Activated naive CD8-positive, alpha-beta T cell treated with anti-CD3 and anti-CD28 coated beads, Interleukin-2, amount 50 U/mL, for 24 hours (primary cell): ENCODE data around the gene FAM171A1.
A peak's percentile ranks its signal among the peaks of the same experiment; 100 is the strongest.
"Not testable (repeated sequence)": the region's sequence is repeated elsewhere in the genome, so short reads cannot be mapped to it uniquely, and the experiment has no call there.

Source experiments
- ATAC-seq: fragments of 150-1000 bp; cut with Tn5 transposase; one replicate; pipeline ENCODE4 v1.10.0; 2021
- DNase-seq: peaks from one replicate; pipeline ENCODE4 v3.0.0; 2021
- H3K27ac Mint-ChIP-seq: one replicate; pipeline ENCODE4 v1.8.0; 2021; ENCODE audit warnings: mild to moderate bottlenecking, mixed read lengths
- H3K27me3 Mint-ChIP-seq: one replicate; pipeline ENCODE4 v1.8.0; 2021; ENCODE audit warnings: mixed read lengths
- H3K36me3 Mint-ChIP-seq: one replicate; pipeline ENCODE4 v1.8.0; 2021; ENCODE audit warnings: low read depth, mixed read lengths
- H3K4me1 Mint-ChIP-seq: one replicate; pipeline ENCODE4 v1.8.0; 2021; ENCODE audit warnings: mixed read lengths
- H3K4me3 Mint-ChIP-seq: one replicate; pipeline ENCODE4 v1.8.0; 2021; ENCODE audit warnings: mild to moderate bottlenecking, moderate library complexity, mixed read lengths
- H3K9me3 Mint-ChIP-seq: one replicate; pipeline ENCODE4 v1.8.0; 2021; ENCODE audit warnings: mixed read lengths

The FAM171A1 gene

DNA sequence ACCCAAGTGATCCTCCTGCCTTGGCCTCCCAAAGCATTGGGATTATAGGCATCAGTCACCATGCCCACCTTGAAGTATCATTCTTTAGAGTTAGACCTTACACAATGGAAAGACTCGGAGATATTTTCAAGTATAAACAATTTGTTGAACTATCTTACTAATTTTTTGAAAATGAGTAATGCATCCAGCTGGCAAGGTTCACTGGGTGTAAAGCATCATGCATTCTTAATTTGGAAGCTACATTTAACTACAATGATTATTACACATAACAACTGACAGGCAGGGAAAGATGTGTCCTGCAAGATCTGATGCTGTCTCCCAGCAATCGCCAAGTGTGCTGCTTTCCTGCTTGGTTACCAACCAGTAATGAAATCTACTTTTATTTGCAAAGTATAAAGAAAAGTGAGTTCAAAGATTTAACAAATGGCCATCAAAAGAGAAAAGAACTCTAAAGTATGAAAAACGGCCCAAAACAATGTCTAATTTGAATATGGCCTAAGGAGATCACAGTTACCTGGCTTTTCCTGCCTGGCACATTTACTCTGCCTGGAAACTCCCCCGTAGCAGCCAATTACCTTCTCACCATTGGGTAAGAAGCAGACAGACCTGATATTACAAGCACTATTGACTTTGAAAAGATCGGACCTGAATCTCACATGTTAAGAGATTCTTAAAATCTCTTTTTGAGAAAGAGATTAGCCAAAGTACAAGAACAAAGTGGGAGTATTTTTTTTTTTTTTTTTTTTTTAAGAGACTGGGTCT is 143.3 kb downstream of the FAM171A1 start:
- Mint-ChIP-seq H3K27me3 (no peaks in the 10 kb centered on the region), H3K36me3 (peaks cover 4% of the 10 kb centered on the region), H3K27ac (no peak overlapping the region), H3K9me3 (peaks cover 5% of the 10 kb centered on the region), H3K4me3 (no peak overlapping the region), H3K4me1 (no peaks in the 10 kb centered on the region)
- ATAC-seq = no peak
- no peak for DNase-seq

DNA sequence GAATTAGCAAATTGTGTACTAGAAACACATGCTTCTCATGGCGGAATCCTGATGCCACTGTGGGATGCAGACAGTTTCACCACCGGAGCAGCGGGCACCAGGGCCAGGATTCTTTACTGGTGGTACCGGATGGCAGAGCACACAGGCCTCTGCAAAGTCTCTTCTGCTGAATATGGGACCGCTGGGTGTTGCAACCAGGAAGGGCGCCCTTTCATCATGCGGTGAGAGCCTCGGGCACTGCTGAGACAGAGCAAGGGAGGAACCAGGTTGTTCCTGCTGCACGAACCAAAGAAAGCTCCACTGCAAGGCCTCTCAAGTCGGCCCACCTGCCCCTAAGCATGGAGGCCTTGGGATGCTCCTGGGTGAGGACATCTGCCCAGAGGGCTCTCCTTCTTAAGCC is 145.6 kb downstream of the FAM171A1 start:
- Mint-ChIP-seq H3K27ac (no peak overlapping the region), H3K4me3 (no peak overlapping the region), H3K27me3 (no peaks in the 10 kb centered on the region), H3K4me1 (peaks cover 3% of the 10 kb centered on the region), H3K9me3 (peaks cover 5% of the 10 kb centered on the region), H3K36me3 (peaks cover 4% of the 10 kb centered on the region)
- ATAC-seq (no peak), DNase-seq (no peak)

DNA sequence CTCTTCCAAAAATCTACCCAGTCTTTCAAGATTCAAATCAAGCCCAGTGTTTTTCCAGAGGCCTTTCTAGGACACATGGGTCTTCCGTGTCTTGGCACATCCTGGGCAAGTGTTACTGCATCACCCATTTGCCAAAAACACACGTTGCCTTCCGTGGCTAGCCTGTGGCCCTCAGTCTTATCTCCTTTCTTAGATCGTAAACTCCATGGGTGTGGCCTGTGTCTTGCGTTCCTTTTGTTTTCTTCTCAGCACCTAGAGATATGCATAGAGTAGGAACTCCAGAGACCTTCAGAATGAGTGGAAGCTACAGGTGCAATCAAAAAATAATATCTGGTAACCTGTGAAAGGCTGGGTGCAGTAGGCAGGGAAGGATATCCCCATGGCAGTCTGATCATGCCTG is 146.1 kb downstream of the FAM171A1 start:
- no peak for ATAC-seq
- no peak for DNase-seq
- H3K9me3 Mint-ChIP-seq = peaks cover 5% of the 10 kb centered on the region
- H3K4me1 Mint-ChIP-seq = peaks cover 3% of the 10 kb centered on the region
- H3K36me3 Mint-ChIP-seq = peaks cover 4% of the 10 kb centered on the region
- H3K27me3 Mint-ChIP-seq = no peaks in the 10 kb centered on the region
- H3K4me3 Mint-ChIP-seq = no peak overlapping the region
- H3K27ac Mint-ChIP-seq = no peak overlapping the region

DNA sequence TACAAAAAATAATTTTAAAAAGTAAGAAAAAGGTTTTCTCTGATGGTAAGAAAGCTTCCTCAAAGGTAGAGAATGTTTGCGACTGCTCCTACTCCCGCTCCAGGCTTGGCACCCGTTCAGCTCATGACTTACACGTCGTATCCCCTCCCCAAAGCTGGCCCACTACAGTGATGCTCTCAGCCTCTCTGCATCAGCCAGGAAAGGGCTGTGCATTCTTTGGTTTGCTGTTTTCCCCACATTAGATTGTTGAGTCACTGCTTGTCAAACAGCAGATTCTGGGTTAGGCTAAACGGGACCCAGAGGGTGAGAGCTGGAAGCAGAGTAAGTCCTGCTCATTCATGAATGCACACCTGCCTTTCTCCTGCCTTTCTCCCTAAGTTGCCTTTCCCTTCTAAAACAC is 147.9 kb downstream of the FAM171A1 start:
- no peak for ATAC-seq
- Mint-ChIP-seq H3K4me3 (no peak overlapping the region), H3K36me3 (peaks cover 3% of the 10 kb centered on the region), H3K4me1 (peaks cover 3% of the 10 kb centered on the region), H3K9me3 (peaks cover 5% of the 10 kb centered on the region), H3K27me3 (no peaks in the 10 kb centered on the region), H3K27ac (no peak overlapping the region)
- no peak for DNase-seq

DNA sequence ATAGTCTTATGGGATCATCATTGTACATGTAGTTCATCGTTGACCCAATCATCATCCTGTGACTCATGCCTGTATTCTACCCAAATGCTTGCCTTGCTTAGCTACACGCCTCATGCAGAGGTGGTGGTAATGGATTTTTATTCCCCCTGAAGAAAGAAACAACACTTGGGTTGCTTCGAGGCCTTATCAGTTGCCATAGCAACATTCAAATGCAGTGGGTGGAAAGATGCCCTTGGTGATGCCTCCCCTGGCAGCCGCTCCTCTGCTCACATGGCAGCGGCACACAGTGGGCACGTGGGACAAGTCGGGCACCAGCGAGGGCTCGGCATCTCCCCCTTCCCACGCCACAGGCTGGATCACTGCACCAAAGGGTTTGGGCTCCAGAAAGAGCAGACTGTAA is 148.6 kb downstream of the FAM171A1 start:
- Mint-ChIP-seq H3K36me3 (peaks cover 3% of the 10 kb centered on the region), H3K4me1 (peaks cover 3% of the 10 kb centered on the region), H3K27me3 (no peaks in the 10 kb centered on the region), H3K27ac (no peak overlapping the region), H3K4me3 (no peak overlapping the region), H3K9me3 (peaks cover 5% of the 10 kb centered on the region)
- ATAC-seq (no peak), DNase-seq (no peak)

DNA sequence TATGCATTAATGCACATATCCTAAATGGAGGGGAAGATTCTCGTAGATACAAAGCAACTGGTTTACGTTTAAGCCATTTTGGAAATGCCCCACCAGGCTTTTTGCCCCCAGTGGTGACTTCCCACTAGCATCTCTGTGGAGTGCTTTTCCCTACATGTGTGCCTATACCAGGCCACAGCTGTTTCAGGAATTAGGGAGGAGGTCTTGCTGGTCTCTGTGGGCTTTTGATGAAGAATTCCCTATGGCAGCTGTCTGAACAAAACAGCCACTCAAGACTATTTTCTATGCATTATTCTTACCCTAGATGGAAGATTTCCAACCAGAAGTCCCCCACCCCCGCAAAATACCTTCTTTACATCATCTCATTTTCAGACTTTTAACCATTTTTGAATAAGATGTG is 150.6 kb downstream of the FAM171A1 start:
- no peak for DNase-seq
- no peak for ATAC-seq
- no peak overlapping the region for H3K27ac Mint-ChIP-seq
- no peaks in the 10 kb centered on the region for H3K27me3 Mint-ChIP-seq
- peaks cover 3% of the 10 kb centered on the region for H3K4me1 Mint-ChIP-seq
- H3K9me3 Mint-ChIP-seq = peaks cover 5% of the 10 kb centered on the region
- H3K4me3 Mint-ChIP-seq = no peak overlapping the region
- peaks cover 3% of the 10 kb centered on the region for H3K36me3 Mint-ChIP-seq

DNA sequence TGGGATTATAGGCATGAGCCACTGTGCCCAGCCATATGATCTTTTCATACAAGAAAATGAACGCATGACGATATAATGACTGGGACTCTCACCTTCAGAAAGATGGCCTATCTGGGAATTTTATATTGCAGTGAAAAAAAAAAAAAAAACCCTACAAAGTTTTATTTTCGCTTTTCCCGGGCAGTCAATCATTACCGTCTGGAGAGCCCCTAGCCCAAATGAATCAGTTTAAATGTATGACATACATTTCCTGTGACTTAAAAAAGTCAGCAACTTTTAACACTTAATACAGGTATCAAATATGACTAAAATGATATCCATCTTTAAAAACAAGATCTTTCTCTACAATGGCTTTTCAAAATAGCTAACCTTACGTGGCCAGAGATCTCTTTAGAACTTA is 154.4 kb downstream of the FAM171A1 start:
- Mint-ChIP-seq H3K9me3 (no peaks in the 10 kb centered on the region), H3K4me3 (no peak overlapping the region), H3K27ac (no peak overlapping the region), H3K27me3 (no peaks in the 10 kb centered on the region), H3K36me3 (no peaks in the 10 kb centered on the region), H3K4me1 (peaks cover 3% of the 10 kb centered on the region)
- DNase-seq (no peak), ATAC-seq (no peak)

DNA sequence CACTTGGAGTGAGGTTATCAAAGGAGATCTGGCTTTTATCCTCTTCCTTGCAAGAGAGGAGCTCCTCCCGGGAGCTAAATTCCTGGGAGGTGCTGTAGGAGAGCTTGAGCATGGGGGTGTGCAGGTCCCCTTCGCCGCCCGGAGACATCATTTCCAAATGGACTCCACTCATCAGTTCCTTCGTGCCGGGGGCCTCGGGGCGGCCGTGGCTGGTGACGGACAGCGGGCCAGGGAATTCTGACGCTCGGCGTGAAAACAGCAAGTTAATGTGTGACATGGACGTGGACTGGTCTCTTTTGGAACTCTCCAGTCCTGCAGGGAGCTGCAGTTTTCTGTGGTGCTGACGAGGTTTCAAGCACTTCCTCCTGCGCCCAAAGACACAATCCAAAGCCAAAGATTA is 156.9 kb downstream of the FAM171A1 start:
- Mint-ChIP-seq H3K36me3 (no peaks in the 10 kb centered on the region), H3K4me3 (no peak overlapping the region), H3K27ac (no peak overlapping the region), H3K27me3 (no peaks in the 10 kb centered on the region), H3K4me1 (peaks cover 23% of the 10 kb centered on the region), H3K9me3 (no peaks in the 10 kb centered on the region)
- ATAC-seq = no peak
- DNase-seq = no peak

DNA sequence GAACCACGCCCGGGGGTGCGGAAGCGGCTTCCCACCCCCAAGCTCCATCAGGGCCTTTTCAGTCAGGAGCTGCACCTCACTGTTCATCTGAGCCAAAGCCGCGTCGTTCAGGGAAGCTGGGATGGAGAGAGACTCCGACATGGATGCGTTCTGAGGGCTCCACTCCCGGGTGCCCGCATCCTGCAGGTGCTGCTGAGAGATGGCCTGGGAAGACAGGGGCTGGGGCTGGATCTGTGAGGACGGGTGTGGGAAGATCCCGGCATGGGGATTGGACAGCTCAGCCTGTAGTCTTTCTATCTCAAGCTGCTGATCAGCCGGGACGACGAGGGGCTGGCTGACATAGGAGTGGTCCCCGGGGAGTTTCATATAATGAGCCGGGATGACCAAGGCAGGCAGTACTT is 157.6 kb downstream of the FAM171A1 start:
- peaks cover 30% of the 10 kb centered on the region for H3K4me1 Mint-ChIP-seq
- DNase-seq (no peak), ATAC-seq (no peak)
- H3K27ac Mint-ChIP-seq = no peak overlapping the region
- H3K9me3 Mint-ChIP-seq = no peaks in the 10 kb centered on the region
- H3K27me3 Mint-ChIP-seq = no peaks in the 10 kb centered on the region
- H3K36me3 Mint-ChIP-seq = no peaks in the 10 kb centered on the region
- H3K4me3 Mint-ChIP-seq = no peak overlapping the region

DNA sequence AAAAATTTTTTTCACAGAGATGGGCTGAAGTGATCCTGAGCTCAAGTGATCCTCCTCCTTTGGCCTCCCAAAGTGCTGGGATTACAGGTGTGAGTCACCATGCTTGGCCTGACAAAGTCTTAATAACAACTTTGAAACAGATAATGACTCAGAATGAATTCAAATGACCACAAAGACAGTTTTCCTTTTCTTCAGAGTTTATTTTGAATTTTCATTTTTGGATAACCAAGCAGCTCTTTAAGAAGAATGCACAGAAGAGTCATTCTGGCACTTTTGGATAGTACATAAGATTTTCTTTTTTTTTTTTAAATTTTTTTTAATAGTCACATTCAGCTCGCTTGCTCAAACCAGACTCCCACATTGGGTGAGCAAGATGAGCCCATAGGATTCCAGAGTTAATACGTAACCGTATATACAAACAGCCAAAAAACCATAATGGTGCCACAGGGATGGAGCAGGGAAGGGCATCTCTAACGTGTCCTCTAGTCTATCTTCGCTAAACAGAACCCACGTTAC is 159.6 kb downstream of the FAM171A1 start:
- ATAC-seq (peak; percentile 9), DNase-seq (no peak)
- Mint-ChIP-seq H3K27me3 (no peaks in the 10 kb centered on the region), H3K27ac (no peak overlapping the region), H3K9me3 (no peaks in the 10 kb centered on the region), H3K4me3 (no peak overlapping the region), H3K4me1 (peaks cover 48% of the 10 kb centered on the region), H3K36me3 (no peaks in the 10 kb centered on the region)

DNA sequence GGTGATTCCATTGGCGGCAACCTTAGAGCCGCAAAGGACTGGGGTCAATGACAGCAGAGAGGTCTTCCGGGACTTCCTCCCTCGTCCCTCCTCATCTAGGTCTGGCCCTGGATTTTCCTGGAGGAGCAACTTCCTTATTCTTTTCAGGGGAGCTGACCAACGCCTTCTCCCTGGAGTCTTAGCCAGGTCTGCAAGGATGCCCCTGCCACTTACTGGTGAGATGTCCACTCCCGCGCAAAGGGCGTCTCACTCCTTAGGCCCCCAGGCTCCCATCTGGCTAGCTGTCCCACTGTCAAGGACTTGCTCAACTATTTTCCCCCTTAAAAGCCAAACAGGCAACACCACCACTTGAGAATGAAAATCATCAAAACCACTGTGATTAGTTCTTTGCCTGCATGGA is 160.6 kb downstream of the FAM171A1 start:
- Mint-ChIP-seq H3K36me3 (no peaks in the 10 kb centered on the region), H3K27ac (no peak overlapping the region), H3K9me3 (no peaks in the 10 kb centered on the region), H3K4me1 (peaks cover 49% of the 10 kb centered on the region), H3K4me3 (no peak overlapping the region), H3K27me3 (no peaks in the 10 kb centered on the region)
- ATAC-seq (no peak), DNase-seq (no peak)

DNA sequence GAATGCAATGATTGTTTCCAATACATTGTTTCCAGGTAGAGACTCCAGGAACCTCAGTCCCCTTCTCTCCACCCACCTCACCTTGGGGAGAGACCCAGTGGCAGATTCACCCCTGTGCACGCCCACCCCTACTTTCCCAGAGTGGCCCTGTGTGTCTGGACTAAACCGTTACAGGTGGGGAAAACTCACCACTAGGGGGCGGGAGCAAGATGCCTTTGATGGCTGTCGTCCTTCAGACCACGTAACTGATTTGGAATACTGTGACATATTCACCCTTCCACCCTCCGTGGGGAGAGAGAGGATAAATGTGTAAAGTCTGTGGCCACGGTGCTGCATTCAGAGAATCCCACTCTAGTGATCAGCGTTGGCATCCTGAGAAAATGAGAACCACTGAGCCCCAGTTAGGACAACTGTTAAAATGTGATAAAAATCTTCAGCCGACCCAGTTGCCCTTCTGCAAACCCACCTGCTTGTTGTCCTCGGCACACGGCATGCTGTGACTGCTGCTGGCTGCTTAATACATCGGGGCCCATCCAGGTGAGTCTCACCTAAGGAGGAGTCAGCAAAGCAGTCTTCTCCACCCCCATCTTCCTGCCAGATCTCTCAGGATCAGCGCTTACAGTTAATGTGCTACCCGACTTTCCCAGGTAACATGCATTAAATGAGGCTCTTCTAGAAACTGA is 161.1 kb downstream of the FAM171A1 start:
- ATAC-seq (peak; percentile 72), DNase-seq (peak; percentile 88)
- Mint-ChIP-seq H3K27me3 (no peaks in the 10 kb centered on the region), H3K4me1 (peaks cover 49% of the 10 kb centered on the region), H3K9me3 (no peaks in the 10 kb centered on the region), H3K4me3 (no peak overlapping the region), H3K36me3 (no peaks in the 10 kb centered on the region), H3K27ac (no peak overlapping the region)

DNA sequence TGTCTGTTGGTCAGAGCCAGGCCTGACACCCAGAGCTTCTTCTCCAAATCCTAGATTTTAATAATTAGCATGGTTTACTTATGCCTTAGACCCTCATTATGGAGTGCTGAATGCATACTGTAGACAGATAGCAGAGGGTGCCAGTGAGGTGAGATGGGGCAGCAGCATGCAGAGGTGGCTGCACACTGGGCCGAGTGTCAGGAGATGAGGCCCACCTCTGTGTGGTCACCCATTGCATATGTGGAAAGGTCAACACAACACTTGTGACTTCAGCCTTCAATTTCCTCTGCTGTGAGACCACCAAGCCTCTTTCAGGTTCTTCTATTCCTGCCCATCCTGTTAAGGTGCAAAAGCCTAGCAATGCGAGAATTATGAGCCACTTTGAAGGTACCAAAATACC is 162.9 kb downstream of the FAM171A1 start:
- no peaks in the 10 kb centered on the region for H3K9me3 Mint-ChIP-seq
- H3K27me3 Mint-ChIP-seq = no peaks in the 10 kb centered on the region
- peak overlapping the region; percentile 88 for H3K27ac Mint-ChIP-seq
- DNase-seq (no peak), ATAC-seq (no peak)
- peak overlapping the region; percentile 81 for H3K4me3 Mint-ChIP-seq
- peaks cover 49% of the 10 kb centered on the region for H3K4me1 Mint-ChIP-seq
- H3K36me3 Mint-ChIP-seq = no peaks in the 10 kb centered on the region

DNA sequence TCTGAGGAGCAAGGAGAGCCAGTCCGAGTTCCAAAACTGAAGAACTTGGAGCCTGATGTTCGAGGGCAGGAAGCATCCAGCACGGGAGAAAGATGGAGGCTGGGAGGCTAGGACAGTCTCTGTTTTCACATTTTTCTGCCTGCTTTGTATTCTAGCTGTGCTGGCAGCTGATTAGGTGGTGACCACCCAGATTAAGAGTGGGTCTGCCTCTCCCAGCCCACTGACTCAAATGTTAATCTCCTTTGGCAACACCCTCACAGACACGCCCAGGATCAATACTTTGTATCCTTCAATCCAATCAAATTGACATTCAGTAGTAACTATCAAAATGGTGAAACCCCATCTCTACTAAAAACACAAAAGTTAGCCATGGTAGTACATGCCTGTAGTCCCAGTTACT is 163.7 kb downstream of the FAM171A1 start:
- H3K9me3 Mint-ChIP-seq, H3K36me3 Mint-ChIP-seq, ATAC-seq, DNase-seq, H3K27me3 Mint-ChIP-seq, H3K4me3 Mint-ChIP-seq: not testable (repeated sequence)
- peaks cover 54% of the 10 kb centered on the region for H3K4me1 Mint-ChIP-seq
- peak overlapping the region; percentile 88 for H3K27ac Mint-ChIP-seq

DNA sequence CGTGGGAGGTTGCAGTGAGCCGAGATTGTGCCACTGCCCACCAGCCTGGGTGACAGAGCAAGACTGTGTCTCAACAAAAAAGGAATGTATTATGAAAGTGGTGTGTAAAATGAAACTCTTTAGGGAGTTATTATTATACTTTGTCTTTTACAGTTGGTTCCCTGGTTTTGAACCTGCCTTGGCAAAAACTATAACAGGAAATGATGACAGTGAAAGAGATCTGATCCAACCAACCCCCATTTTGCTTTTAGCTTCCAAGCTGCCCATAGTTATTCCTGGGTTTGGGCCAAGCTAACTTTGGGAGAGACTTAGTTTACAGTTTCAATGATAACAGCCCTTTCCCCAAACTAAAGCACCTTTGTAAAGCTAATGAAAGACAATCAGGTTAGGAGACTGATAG is 168.4 kb downstream of the FAM171A1 start:
- H3K4me1 Mint-ChIP-seq = peaks cover 41% of the 10 kb centered on the region
- H3K4me3 Mint-ChIP-seq = no peak overlapping the region
- H3K9me3 Mint-ChIP-seq = no peaks in the 10 kb centered on the region
- no peaks in the 10 kb centered on the region for H3K36me3 Mint-ChIP-seq
- H3K27ac Mint-ChIP-seq = no peak overlapping the region
- DNase-seq (no peak), ATAC-seq (no peak)
- no peaks in the 10 kb centered on the region for H3K27me3 Mint-ChIP-seq
